Measurements from ENCODE around the gene CRIM1. TPM values are rescaled to one million over a fixed set of nuclear protein-coding genes. Genes with fewer than 3 reads are reported as not detected.

The CRIM1 gene
- total RNA-seq, 4 donors from 2014 or later, result 72.6 to 162 (median 112) TPM

GRCh38 chr2:36574560-36574959 is 219.0 kb downstream of the CRIM1 start:
- DNase-seq (ENCODE audit: low spot score in 2 of 2), result no peak
- peaks cover 2% of the 10 kb centered on the region for H3K4me1 ChIP-seq
- no peak overlapping the region for H3K27ac ChIP-seq
- H3K4me3 ChIP-seq, result no peak overlapping the region
- H3K27me3 ChIP-seq, result no peaks in the 10 kb centered on the region
- peaks cover 48% of the 10 kb centered on the region for H3K36me3 ChIP-seq
- H3K9me3 ChIP-seq, result no peaks in the 10 kb centered on the region
- TF ChIP-seq EP300 (IDR thresholded peaks at IDR 0.05), result no peak
- no peak for TF ChIP-seq POLR2A (IDR thresholded peaks at IDR 0.05)
- no peak for TF ChIP-seq CTCF (IDR thresholded peaks at IDR 0.05)
- no peak for TF ChIP-seq POLR2AphosphoS5 (IDR thresholded peaks at IDR 0.05)
- 91% methylated on average over 2 of the region's 2 CpGs for WGBS

- Histone ChIP-seq H3K9me3 (no peaks in the 10 kb centered on the region), H3K36me3 (peaks cover 53% of the 10 kb centered on the region), H3K27ac (no peak overlapping the region), H3K27me3 (no peaks in the 10 kb centered on the region), H3K4me1 (peaks cover 2% of the 10 kb centered on the region), H3K4me3 (no peak overlapping the region)
- no peak for DNase-seq (ENCODE audit: low spot score in 2 of 2)
- WGBS, result 91% methylated on average over 2 of the region's 2 CpGs
- TF ChIP-seq POLR2AphosphoS5 (IDR thresholded peaks at IDR 0.05), result no peak
- no peak for TF ChIP-seq EP300 (IDR thresholded peaks at IDR 0.05)
- TF ChIP-seq POLR2A (IDR thresholded peaks at IDR 0.05), result no peak
- no peak for TF ChIP-seq CTCF (IDR thresholded peaks at IDR 0.05)
Observed at GRCh38 chr2:36577884-36578283, 222.3 kb downstream of the CRIM1 start.

GRCh38 chr2:36578343-36579296 is 223.0 kb downstream of the CRIM1 start:
- no peak for DNase-seq (ENCODE audit: low spot score in 2 of 2)
- no peak for TF ChIP-seq EP300 (IDR thresholded peaks at IDR 0.05)
- no peak for TF ChIP-seq POLR2A (IDR thresholded peaks at IDR 0.05)
- TF ChIP-seq POLR2AphosphoS5 (IDR thresholded peaks at IDR 0.05), result no peak
- no peak for TF ChIP-seq CTCF (IDR thresholded peaks at IDR 0.05)
- H3K27ac ChIP-seq, result no peak overlapping the region
- WGBS, result 82% methylated on average over 10 of the region's 10 CpGs
- H3K9me3 ChIP-seq, result no peaks in the 10 kb centered on the region
- H3K36me3 ChIP-seq, result peaks cover 56% of the 10 kb centered on the region
- no peaks in the 10 kb centered on the region for H3K27me3 ChIP-seq
- H3K4me3 ChIP-seq, result no peak overlapping the region
- peaks cover 2% of the 10 kb centered on the region for H3K4me1 ChIP-seq

GRCh38 chr2:36579297-36579664 is 223.7 kb downstream of the CRIM1 start:
- H3K9me3 ChIP-seq, result no peaks in the 10 kb centered on the region
- H3K36me3 ChIP-seq, result peaks cover 56% of the 10 kb centered on the region
- H3K27me3 ChIP-seq, result no peaks in the 10 kb centered on the region
- no peak overlapping the region for H3K4me3 ChIP-seq
- no peak for DNase-seq (ENCODE audit: low spot score in 2 of 2)
- no peak for TF ChIP-seq EP300 (IDR thresholded peaks at IDR 0.05)
- no peak overlapping the region for H3K27ac ChIP-seq
- peaks cover 2% of the 10 kb centered on the region for H3K4me1 ChIP-seq

GRCh38 chr2:36582538-36582937 is 227.0 kb downstream of the CRIM1 start:
- H3K27ac ChIP-seq, result no peak overlapping the region
- H3K4me1 ChIP-seq, result peaks cover 2% of the 10 kb centered on the region
- H3K9me3 ChIP-seq, result no peaks in the 10 kb centered on the region
- WGBS, result 85% methylated on average over 5 of the region's 5 CpGs
- TF ChIP-seq POLR2AphosphoS5 (IDR thresholded peaks at IDR 0.05), result no peak
- H3K36me3 ChIP-seq, result peaks cover 48% of the 10 kb centered on the region
- no peak for DNase-seq (ENCODE audit: low spot score in 2 of 2)
- no peak overlapping the region for H3K4me3 ChIP-seq
- no peaks in the 10 kb centered on the region for H3K27me3 ChIP-seq

- Histone ChIP-seq H3K4me1 (peaks cover 2% of the 10 kb centered on the region), H3K27me3 (no peaks in the 10 kb centered on the region), H3K4me3 (no peak overlapping the region), H3K36me3 (peaks cover 47% of the 10 kb centered on the region), H3K9me3 (no peaks in the 10 kb centered on the region), H3K27ac (no peak overlapping the region)
- no peak for TF ChIP-seq CTCF (IDR thresholded peaks at IDR 0.05)
- no peak for TF ChIP-seq EP300 (IDR thresholded peaks at IDR 0.05)
- TF ChIP-seq POLR2AphosphoS5 (IDR thresholded peaks at IDR 0.05), result no peak
- TF ChIP-seq POLR2A (IDR thresholded peaks at IDR 0.05), result no peak
- DNase-seq (ENCODE audit: low spot score in 2 of 2), result no peak
- 92% methylated on average over 3 of the region's 3 CpGs for whole genome bisulfite sequencing
Observed at GRCh38 chr2:36582951-36583350, 227.4 kb downstream of the CRIM1 start.

Data from suprapubic skin (tissue), 4 donors.